Ovary (tissue), 3 donors: ENCODE measurements around the gene C2orf80.

ENCODE experiments used
- CTCF ChIP-seq, 3 donors: fragments of 450-650 bp in 2 of 3; fragments of 200-600 bp in 1 of 3; IDR thresholded peaks; one replicate each; pipeline versions ENCODE4 v1.5.1 to v1.8.0; 2016 to 2022; ENCODE audit warnings: antibody characterized with exemption in 3 of 3, mild to moderate bottlenecking in 1 of 3
- EP300 ChIP-seq: sonication (generic); formaldehyde crosslinking; IDR thresholded peaks from one replicate; pipeline ENCODE4 v1.6.1; 2017; ENCODE audit warnings: antibody characterized with exemption
- POLR2A ChIP-seq: fragments of 450-650 bp; IDR thresholded peaks from one replicate; pipeline ENCODE4 v1.6.1; 2017; ENCODE audit warnings: antibody characterized with exemption, mild to moderate bottlenecking, moderate library complexity
- donor health status: DM: no; HTN: no; CAD: no.

- no peak for TF ChIP-seq CTCF (IDR thresholded peaks at IDR 0.05)
- TF ChIP-seq EP300: no peak
- TF ChIP-seq POLR2A: no peak
Observed at GRCh38 chr2:208175840-208176153, 14.0 kb downstream of the C2orf80 start.
